ENCODE results near the gene PRR7. TPM values are rescaled to one million over a fixed set of nuclear protein-coding genes. Genes with fewer than 3 reads are reported as not detected.
A peak's percentile ranks its signal among the peaks of the same experiment; 100 is the strongest.

The PRR7 gene
- total and polyA plus RNA-seq, 2 experiments from 2014 or later, result 4.8 to 11.7 TPM

DNA sequence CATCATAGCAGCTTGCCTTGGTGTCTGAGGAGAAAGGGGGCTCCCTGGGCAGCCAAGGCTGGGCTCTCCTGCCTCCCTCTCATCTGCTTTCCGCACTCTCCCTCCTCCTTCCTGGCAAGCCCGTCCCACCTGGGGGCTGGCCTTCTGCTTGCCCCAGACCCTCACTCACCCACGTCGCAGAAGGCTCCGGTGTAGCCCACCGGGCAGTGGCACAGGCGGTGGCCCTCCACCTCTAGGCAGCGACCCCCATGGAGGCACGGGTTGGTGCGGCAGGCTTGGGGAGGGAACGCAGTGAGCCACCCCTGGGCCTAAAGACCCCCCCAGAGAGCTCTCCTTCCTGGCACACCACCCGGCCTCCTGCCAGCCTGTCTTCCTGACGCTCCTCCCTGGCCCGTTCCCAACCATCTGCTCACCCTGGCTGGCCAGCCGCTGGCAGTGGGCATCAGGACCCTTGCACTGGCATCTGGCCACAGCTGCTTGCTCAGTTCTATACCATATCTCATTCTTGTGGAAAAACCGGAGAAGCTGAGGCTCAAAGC is 41.9 kb upstream of the PRR7 start:
- no peaks in the 10 kb centered on the region for H3K9me2 ChIP-seq (replicated peaks; ENCODE audit: insufficient read depth)
- WGBS (ENCODE audit: low lambda C conversion rate, missing lambda C conversion rate), result 59% methylated on average over 14 of the region's 16 CpGs
- H3K79me2 ChIP-seq, result no peaks in the 10 kb centered on the region
- H3K4me1 ChIP-seq (ENCODE audit: insufficient read depth), result peaks cover 18% of the 10 kb centered on the region
- peak overlapping the region; percentile 100 for H3K4me2 ChIP-seq
- H3K27me3 ChIP-seq, result peaks cover 8% of the 10 kb centered on the region
- peak overlapping the region; percentile 75 for H2AFZ ChIP-seq
- H3K36me3 ChIP-seq (replicated peaks; ENCODE audit: insufficient read depth, low read depth), result no peaks in the 10 kb centered on the region
- H3K4me3 ChIP-seq, result no peak overlapping the region
- no peak for DNase-seq (ENCODE audit: low spot score)
- TF ChIP-seq EZH2phosphoT487 (IDR thresholded peaks at IDR 0.05; ENCODE audit: low read depth, severe bottlenecking, unreplicated experiment), result no peak
- no peak for TF ChIP-seq EZH2 (IDR thresholded peaks at IDR 0.05; ENCODE audit: borderline replicate concordance)
- TF ChIP-seq, protein P1, sequence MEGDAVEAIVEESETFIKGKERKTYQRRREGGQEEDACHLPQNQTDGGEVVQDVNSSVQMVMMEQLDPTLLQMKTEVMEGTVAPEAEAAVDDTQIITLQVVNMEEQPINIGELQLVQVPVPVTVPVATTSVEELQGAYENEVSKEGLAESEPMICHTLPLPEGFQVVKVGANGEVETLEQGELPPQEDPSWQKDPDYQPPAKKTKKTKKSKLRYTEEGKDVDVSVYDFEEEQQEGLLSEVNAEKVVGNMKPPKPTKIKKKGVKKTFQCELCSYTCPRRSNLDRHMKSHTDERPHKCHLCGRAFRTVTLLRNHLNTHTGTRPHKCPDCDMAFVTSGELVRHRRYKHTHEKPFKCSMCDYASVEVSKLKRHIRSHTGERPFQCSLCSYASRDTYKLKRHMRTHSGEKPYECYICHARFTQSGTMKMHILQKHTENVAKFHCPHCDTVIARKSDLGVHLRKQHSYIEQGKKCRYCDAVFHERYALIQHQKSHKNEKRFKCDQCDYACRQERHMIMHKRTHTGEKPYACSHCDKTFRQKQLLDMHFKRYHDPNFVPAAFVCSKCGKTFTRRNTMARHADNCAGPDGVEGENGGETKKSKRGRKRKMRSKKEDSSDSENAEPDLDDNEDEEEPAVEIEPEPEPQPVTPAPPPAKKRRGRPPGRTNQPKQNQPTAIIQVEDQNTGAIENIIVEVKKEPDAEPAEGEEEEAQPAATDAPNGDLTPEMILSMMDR (IDR thresholded peaks at IDR 0.05; ENCODE audit: poor library complexity), result no peak
- H3K27ac ChIP-seq, result no peak overlapping the region
- no peaks in the 10 kb centered on the region for H3K9me3 ChIP-seq (ENCODE audit: low read depth)
- no peaks in the 10 kb centered on the region for H4K20me1 ChIP-seq (ENCODE audit: insufficient read depth, poor library complexity, severe bottlenecking)

DNA sequence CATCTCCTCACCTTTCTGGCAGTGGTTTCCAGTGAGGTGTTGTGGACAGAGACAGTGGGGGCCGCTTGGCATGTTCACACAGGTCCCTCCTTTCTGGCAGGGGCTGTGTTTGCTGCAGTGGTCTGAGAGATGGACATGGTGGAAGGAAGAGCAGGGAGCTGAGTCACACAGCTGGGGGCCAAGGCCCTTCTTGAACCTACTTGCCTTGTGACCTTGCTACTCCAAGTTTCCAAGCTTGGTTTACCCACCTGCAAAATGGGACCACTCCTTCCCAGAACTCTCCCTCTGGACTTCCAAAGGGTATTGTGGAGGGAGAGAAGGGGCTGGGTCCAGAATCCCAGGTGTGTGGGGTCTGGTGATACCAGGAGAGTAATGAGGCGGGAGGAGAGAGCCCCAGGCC is 41.3 kb upstream of the PRR7 start:
- no peaks in the 10 kb centered on the region for H4K20me1 ChIP-seq (ENCODE audit: insufficient read depth, poor library complexity, severe bottlenecking)
- H3K79me2 ChIP-seq, result no peaks in the 10 kb centered on the region
- no peaks in the 10 kb centered on the region for H3K9me2 ChIP-seq (replicated peaks; ENCODE audit: insufficient read depth)
- H3K4me2 ChIP-seq, result no peak overlapping the region
- H2AFZ ChIP-seq, result no peak overlapping the region
- DNase-seq (ENCODE audit: low spot score), result no peak
- H3K4me1 ChIP-seq (ENCODE audit: insufficient read depth), result peaks cover 18% of the 10 kb centered on the region
- H3K27me3 ChIP-seq, result peaks cover 8% of the 10 kb centered on the region
- no peak overlapping the region for H3K27ac ChIP-seq
- 97% methylated on average over 2 of the region's 2 CpGs for WGBS (ENCODE audit: low lambda C conversion rate, missing lambda C conversion rate)
- H3K9me3 ChIP-seq (ENCODE audit: low read depth), result no peaks in the 10 kb centered on the region
- no peak overlapping the region for H3K4me3 ChIP-seq
- TF ChIP-seq EZH2 (IDR thresholded peaks at IDR 0.05; ENCODE audit: borderline replicate concordance) (no peak), EZH2phosphoT487 (IDR thresholded peaks at IDR 0.05; ENCODE audit: low read depth, severe bottlenecking, unreplicated experiment) (no peak)
- TF ChIP-seq, protein P1 (IDR thresholded peaks at IDR 0.05; ENCODE audit: poor library complexity), result no peak
- no peaks in the 10 kb centered on the region for H3K36me3 ChIP-seq (replicated peaks; ENCODE audit: insufficient read depth, low read depth)

DNA sequence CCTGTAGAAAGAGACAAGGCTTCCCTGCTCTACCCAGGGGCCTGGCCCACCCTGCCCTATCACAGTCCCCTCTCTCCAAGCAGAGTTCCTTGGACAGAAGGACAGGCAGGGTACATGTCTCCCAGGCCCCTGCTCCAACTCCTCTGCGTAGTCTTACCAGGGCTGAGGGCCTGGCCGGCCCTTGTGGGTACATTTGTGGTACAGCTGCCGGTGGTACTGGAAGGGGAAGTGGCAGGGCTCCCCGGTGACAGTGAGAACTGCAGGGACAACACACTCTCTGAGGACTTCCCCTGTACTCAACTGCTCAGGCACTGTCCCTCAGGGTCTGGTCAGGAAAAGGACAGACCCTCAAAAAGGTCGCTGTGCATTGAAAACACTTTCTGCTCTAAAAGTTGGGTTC is 40.8 kb upstream of the PRR7 start:
- no peak overlapping the region for H3K4me3 ChIP-seq
- no peaks in the 10 kb centered on the region for H3K36me3 ChIP-seq (replicated peaks; ENCODE audit: insufficient read depth, low read depth)
- no peak for TF ChIP-seq EZH2 (IDR thresholded peaks at IDR 0.05; ENCODE audit: borderline replicate concordance)
- TF ChIP-seq EZH2phosphoT487 (IDR thresholded peaks at IDR 0.05; ENCODE audit: low read depth, severe bottlenecking, unreplicated experiment), result no peak
- TF ChIP-seq, protein P1 (IDR thresholded peaks at IDR 0.05; ENCODE audit: poor library complexity), result no peak
- H3K4me2 ChIP-seq, result no peak overlapping the region
- 86% methylated on average over 5 of the region's 5 CpGs for WGBS (ENCODE audit: low lambda C conversion rate, missing lambda C conversion rate)
- peaks cover 18% of the 10 kb centered on the region for H3K4me1 ChIP-seq (ENCODE audit: insufficient read depth)
- peaks cover 8% of the 10 kb centered on the region for H3K27me3 ChIP-seq
- H3K27ac ChIP-seq, result no peak overlapping the region
- no peak overlapping the region for H2AFZ ChIP-seq
- no peaks in the 10 kb centered on the region for H4K20me1 ChIP-seq (ENCODE audit: insufficient read depth, poor library complexity, severe bottlenecking)
- H3K79me2 ChIP-seq, result no peaks in the 10 kb centered on the region
- no peaks in the 10 kb centered on the region for H3K9me3 ChIP-seq (ENCODE audit: low read depth)
- DNase-seq (ENCODE audit: low spot score), result no peak
- H3K9me2 ChIP-seq (replicated peaks; ENCODE audit: insufficient read depth), result no peaks in the 10 kb centered on the region

All from hepatocyte (in vitro differentiated cells).